Gastroesophageal sphincter (tissue), 4 donors: ENCODE results near the gene KPNA2. TPM values are rescaled to one million over a fixed set of nuclear protein-coding genes. Genes with fewer than 3 reads are reported as not detected.

Experiments
- ATAC-seq: fragments of 150-250 bp; one replicate; pipeline ENCODE4 v1.9.1; 2016; ENCODE audit warnings: mild to moderate bottlenecking, moderate library complexity
- H3K27ac ChIP-seq, 4 donors: fragments of 200-600 bp; sonication (generic) in 3 of 4; 1 replicate in 3 of 4; 2 replicates in 1 of 4; pipeline ENCODE4 v1.5.1; 2016 to 2019
- H3K27me3 ChIP-seq: fragments of 200-600 bp; sonication (generic); one replicate; pipeline ENCODE4 v1.5.1; 2019
- H3K36me3 ChIP-seq, 2 donors: fragments of 200-600 bp; sonication (generic); one replicate each; pipeline ENCODE4 v1.5.1; 2019; ENCODE audit warnings: control low read depth in 1 of 2
- H3K4me1 ChIP-seq, 3 donors: fragments of 200-600 bp; sonication (generic); 1 replicate in 2 of 3; 2 replicates in 1 of 3; pipeline ENCODE4 v1.5.1; 2016 to 2019; ENCODE audit warnings: control low read depth in 2 of 3
- H3K4me3 ChIP-seq, 2 donors: fragments of 200-600 bp; sonication (generic); one replicate each; pipeline ENCODE4 v1.5.1; 2019; ENCODE audit warnings: mild to moderate bottlenecking in 1 of 2, moderate library complexity in 1 of 2
- H3K9me3 ChIP-seq, 3 donors: fragments of 200-600 bp; sonication (generic); one replicate each; pipeline ENCODE4 v1.5.1; 2017 to 2019; ENCODE audit warnings: control low read depth in 2 of 3
- CTCF ChIP-seq, 4 experiments: fragments of 200-600 bp in 2 of 4; fragments of 450-650 bp in 2 of 4; sonication (generic) in 1 of 4; IDR thresholded peaks; one replicate each; pipeline ENCODE4 v1.5.1; 2017 to 2019; ENCODE audit warnings: antibody characterized with exemption in 4 of 4, mild to moderate bottlenecking in 2 of 4, moderate library complexity in 2 of 4
- EP300 ChIP-seq: sonication (generic); formaldehyde crosslinking; IDR thresholded peaks from one replicate; pipeline ENCODE4 v1.6.1; 2017; ENCODE audit warnings: antibody characterized with exemption, mild to moderate bottlenecking
- POLR2A ChIP-seq, 2 donors: fragments of 450-650 bp; IDR thresholded peaks; one replicate each; pipeline ENCODE4 v1.6.1; 2017; ENCODE audit warnings: antibody characterized with exemption in 2 of 2, mild to moderate bottlenecking in 2 of 2, moderate library complexity in 1 of 2
- POLR2AphosphoS5 ChIP-seq: sonication (generic); formaldehyde crosslinking; IDR thresholded peaks from one replicate; pipeline ENCODE4 v1.6.1; 2017; ENCODE audit warnings: antibody characterized with exemption
- WGBS, 2 donors: methylation state at CpG; one replicate each; pipeline ENCODE4 v1.1.5; 2018; ENCODE audit warnings: low coverage in 1 of 2; 5-methylcytosine and 5-hydroxymethylcytosine counted together
- total RNA-seq, 4 donors: library from RNA; depleted of rRNA; stranded (reverse); fragments of >200 nt; gene quantifications; one replicate each; pipeline ENCODE4 v1.1.0, GENCODE V29; 2016

KPNA2 gene
- total RNA-seq, result 10 to 100 TPM; 15.7 to 34.7 (median 21.0) TPM

- H3K36me3 ChIP-seq, result peaks cover 0 to 33% of the 10 kb centered on the region in 2 donors
- peaks cover 0 to 13% (median 0%) of the 10 kb centered on the region in 3 donors for H3K4me1 ChIP-seq
- TF ChIP-seq POLR2A (IDR thresholded peaks at IDR 0.05) (peak; percentile 40 to 51), CTCF (IDR thresholded peaks at IDR 0.05) (no peak), POLR2AphosphoS5 (peak; percentile 65)
- peak within 1 kb of the TSS; percentile 15 to 90 (median 84) for H3K27ac ChIP-seq
- 0% methylated on average over 1 to 11 of the region's 72 CpGs for WGBS, 2 donors
- peak; percentile 97 for ATAC-seq
- H3K4me3 ChIP-seq, result peak within 1 kb of the TSS; percentile 85 to 92
- H3K27me3 ChIP-seq, result no peaks in the 10 kb centered on the region
- no peaks in the 10 kb centered on the region for H3K9me3 ChIP-seq
Observed at GRCh38 chr17:68035523-68036303, at the start of gene KPNA2. KPNA2 (plus strand) TSS chr17:68035735; CDS start chr17:68037133, 1,398 bp downstream.

- no peaks in the 10 kb centered on the region for H3K9me3 ChIP-seq
- H3K4me3 ChIP-seq, result no peak overlapping the region
- 84 to 97% methylated on average over 4 of the region's 4 CpGs for WGBS, 2 donors
- TF ChIP-seq POLR2AphosphoS5, result no peak
- TF ChIP-seq POLR2A (IDR thresholded peaks at IDR 0.05), result no peak
- no peak for TF ChIP-seq EP300
- no peak for TF ChIP-seq CTCF (IDR thresholded peaks at IDR 0.05)
- no peaks in the 10 kb centered on the region for H3K36me3 ChIP-seq
- H3K4me1 ChIP-seq, result peaks cover 3 to 25% (median 5%) of the 10 kb centered on the region in 3 donors
- no peaks in the 10 kb centered on the region for H3K27me3 ChIP-seq
- no peak for ATAC-seq
- H3K27ac ChIP-seq, result no peak overlapping the region
Observed at GRCh38 chr17:67990909-67991308, 44.6 kb upstream of the KPNA2 start.

- 28 to 31% methylated on average over 7 of the region's 18 CpGs for WGBS, 2 donors
- H3K4me3 ChIP-seq, result peak overlapping the region; percentile 81 to 89
- H3K4me1 ChIP-seq, result peaks cover 3 to 32% (median 10%) of the 10 kb centered on the region in 3 donors
- no peaks in the 10 kb centered on the region for H3K36me3 ChIP-seq
- ATAC-seq, result no peak
- H3K9me3 ChIP-seq, result no peaks in the 10 kb centered on the region
- no peaks in the 10 kb centered on the region for H3K27me3 ChIP-seq
- H3K27ac ChIP-seq, result peak overlapping the region; percentile 91 to 97 (median 95)
- no peak for TF ChIP-seq POLR2A (IDR thresholded peaks at IDR 0.05)
- peak in 1 of 4 experiments; percentile 5 for TF ChIP-seq CTCF (IDR thresholded peaks at IDR 0.05)
- TF ChIP-seq POLR2AphosphoS5, result no peak
- no peak for TF ChIP-seq EP300
Observed at GRCh38 chr17:67992548-67993152, 42.9 kb upstream of the KPNA2 start.

- H3K4me1 ChIP-seq, result peaks cover 3 to 32% (median 10%) of the 10 kb centered on the region in 3 donors
- H3K27ac ChIP-seq, result peak overlapping the region; percentile 94 to 100 (median 97)
- H3K36me3 ChIP-seq, result no peaks in the 10 kb centered on the region
- 0% methylated on average over 1 of the region's 144 CpGs; no CpG with 5 or more reads in 1 of the 2 donors for WGBS, 2 donors
- TF ChIP-seq CTCF (IDR thresholded peaks at IDR 0.05) (peak in 3 of 4 experiments; percentile 4 to 36 (median 34)), EP300 (no peak), POLR2AphosphoS5 (peak; percentile 10), POLR2A (IDR thresholded peaks at IDR 0.05) (peak; percentile 71 to 74)
- H3K4me3 ChIP-seq, result peak overlapping the region; percentile 81 to 98
- peak; percentile 94 for ATAC-seq
- no peaks in the 10 kb centered on the region for H3K9me3 ChIP-seq
- H3K27me3 ChIP-seq, result no peaks in the 10 kb centered on the region
Observed at GRCh38 chr17:67993153-67993997, 42.2 kb upstream of the KPNA2 start.
